Mammary epithelial cell (primary cell): ENCODE results near the gene TMEM88.

Experiments used
- EZH2 ChIP-seq: IDR thresholded peaks from 2 replicates; pipeline ENCODE4 v1.6.1; 2012; ENCODE audit warnings: low read length, inconsistent platforms, borderline replicate concordance
- TF ChIP-seq, protein P1 (sequence below), 2 donors: IDR thresholded peaks in 1 of 2; conservative IDR thresholded peaks in 1 of 2; 2 replicates each; pipeline ENCODE4 v1.5.1; 2011 to 2012; ENCODE audit warnings: inconsistent platforms in 2 of 2, low read length in 2 of 2, mild to moderate bottlenecking in 2 of 2, control low read depth in 1 of 2, low read depth in 1 of 2; ENCODE audit not compliant: insufficient read depth in 1 of 2; ENCODE audit errors: extremely low read depth in 1 of 2

DNA sequence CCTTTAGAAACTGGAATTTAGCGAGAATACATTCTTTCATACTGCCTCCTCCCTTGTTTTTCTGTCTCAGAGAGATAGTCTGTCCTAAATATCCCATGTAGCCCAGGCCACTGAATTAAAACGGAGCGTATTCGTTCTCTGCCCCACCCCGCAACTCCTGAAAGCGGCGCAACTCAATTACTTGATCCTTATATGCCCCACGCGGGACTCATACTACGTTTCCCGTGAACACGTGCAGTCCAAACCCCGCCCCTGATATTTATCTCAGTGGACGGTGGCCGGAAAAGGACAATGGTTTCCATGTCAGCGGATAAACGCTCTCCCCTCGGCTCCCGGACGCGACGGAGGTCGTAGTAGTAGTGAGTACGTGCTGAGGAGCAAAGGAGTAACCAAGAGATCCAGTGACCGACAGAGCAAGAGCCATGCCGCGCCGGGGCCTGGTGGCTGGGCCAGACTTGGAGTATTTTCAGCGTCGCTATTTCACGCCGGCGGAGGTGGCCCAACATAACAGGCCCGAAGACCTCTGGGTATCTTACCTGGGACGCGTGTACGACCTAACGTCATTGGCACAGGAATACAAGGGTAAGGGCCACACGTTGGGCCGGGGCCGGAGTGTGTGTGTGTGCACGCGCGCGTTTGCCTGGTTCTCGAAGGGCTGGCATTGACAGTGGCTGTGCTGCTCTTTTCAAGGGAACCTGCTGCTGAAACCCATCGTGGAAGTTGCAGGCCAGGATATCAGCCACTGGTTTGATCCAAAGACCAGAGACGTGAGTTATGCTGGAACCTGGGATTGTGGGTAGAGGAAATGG, 3.1 kb downstream of the TMEM88 start, which contains the start of gene CYB5D1:
- TF ChIP-seq EZH2, result no peak
- TF ChIP-seq, protein P1, sequence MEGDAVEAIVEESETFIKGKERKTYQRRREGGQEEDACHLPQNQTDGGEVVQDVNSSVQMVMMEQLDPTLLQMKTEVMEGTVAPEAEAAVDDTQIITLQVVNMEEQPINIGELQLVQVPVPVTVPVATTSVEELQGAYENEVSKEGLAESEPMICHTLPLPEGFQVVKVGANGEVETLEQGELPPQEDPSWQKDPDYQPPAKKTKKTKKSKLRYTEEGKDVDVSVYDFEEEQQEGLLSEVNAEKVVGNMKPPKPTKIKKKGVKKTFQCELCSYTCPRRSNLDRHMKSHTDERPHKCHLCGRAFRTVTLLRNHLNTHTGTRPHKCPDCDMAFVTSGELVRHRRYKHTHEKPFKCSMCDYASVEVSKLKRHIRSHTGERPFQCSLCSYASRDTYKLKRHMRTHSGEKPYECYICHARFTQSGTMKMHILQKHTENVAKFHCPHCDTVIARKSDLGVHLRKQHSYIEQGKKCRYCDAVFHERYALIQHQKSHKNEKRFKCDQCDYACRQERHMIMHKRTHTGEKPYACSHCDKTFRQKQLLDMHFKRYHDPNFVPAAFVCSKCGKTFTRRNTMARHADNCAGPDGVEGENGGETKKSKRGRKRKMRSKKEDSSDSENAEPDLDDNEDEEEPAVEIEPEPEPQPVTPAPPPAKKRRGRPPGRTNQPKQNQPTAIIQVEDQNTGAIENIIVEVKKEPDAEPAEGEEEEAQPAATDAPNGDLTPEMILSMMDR (conservative IDR thresholded peaks at IDR 0.05 in 1 of 2, IDR thresholded peaks at IDR 0.05 in 1 of 2; ENCODE audit: extremely low read depth in 1 of 2, insufficient read depth in 1 of 2, low read depth in 1 of 2, low read length in 2 of 2), result no peak
